A549 (cell line): ENCODE measurements around the gene PPM1H.

Source experiments
- CHD4 ChIP-seq: fragments of 200-600 bp; sonication (generic); IDR thresholded peaks from 2 replicates; pipeline ENCODE4 v1.6.1; 2016; ENCODE audit warnings: antibody characterized with exemption, mild to moderate bottlenecking, borderline replicate concordance
- MYC ChIP-seq: IDR thresholded peaks from 2 replicates; pipeline ENCODE4 v1.6.1; 2012; ENCODE audit warnings: mild to moderate bottlenecking, inconsistent platforms, low read length, improper control_type of control experiment, borderline replicate concordance
- POLR2AphosphoS2 ChIP-seq: conservative IDR thresholded peaks from 2 replicates; pipeline ENCODE4 v1.6.1; 2012; ENCODE audit warnings: low read length, improper control_type of control experiment, inconsistent platforms
- SMC3 ChIP-seq: fragments of >200 bp; sonication (Bioruptor Twin); formaldehyde crosslinking; IDR thresholded peaks from 3 replicates; pipeline ENCODE4 v1.6.1; 2018; ENCODE audit warnings: inconsistent platforms
- ZNF302 ChIP-seq: fragments of 250-450 bp; sonication (Bioruptor Pico); IDR thresholded peaks from 2 replicates; pipeline ENCODE4 v1.9.0; 2021; ENCODE audit warnings: inconsistent platforms, mild to moderate bottlenecking, moderate library complexity
- TF ChIP-seq, protein P1 (sequence below): fragments of >200 bp; sonication (Bioruptor Twin); formaldehyde crosslinking; IDR thresholded peaks from 3 replicates; pipeline ENCODE4 v1.5.1; 2016
- TF ChIP-seq, protein P2 (sequence below): IDR thresholded peaks from 2 replicates; pipeline ENCODE4 v1.6.1; 2012; ENCODE audit warnings: low read depth, borderline replicate concordance

DNA sequence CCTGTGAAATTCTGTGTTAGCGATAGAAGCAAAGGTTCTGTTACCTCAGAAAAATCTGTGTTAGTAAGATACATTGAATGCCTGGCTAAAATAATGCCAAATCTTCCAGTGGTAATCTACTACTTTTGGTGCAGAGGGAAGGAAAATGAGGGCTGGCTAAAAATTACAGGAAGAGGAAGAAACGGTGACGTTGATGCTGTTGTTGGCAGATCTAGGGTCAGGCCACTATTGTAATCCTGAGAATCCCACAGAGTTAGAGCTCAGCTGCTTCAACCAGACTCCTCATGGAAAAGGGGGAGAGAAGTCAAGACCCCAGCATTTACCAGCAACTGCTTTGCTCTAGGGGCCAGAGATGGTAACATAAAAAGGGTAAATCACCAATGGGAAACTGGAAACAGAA is 145.1 kb downstream of the PPM1H start:
- TF ChIP-seq, protein P1, sequence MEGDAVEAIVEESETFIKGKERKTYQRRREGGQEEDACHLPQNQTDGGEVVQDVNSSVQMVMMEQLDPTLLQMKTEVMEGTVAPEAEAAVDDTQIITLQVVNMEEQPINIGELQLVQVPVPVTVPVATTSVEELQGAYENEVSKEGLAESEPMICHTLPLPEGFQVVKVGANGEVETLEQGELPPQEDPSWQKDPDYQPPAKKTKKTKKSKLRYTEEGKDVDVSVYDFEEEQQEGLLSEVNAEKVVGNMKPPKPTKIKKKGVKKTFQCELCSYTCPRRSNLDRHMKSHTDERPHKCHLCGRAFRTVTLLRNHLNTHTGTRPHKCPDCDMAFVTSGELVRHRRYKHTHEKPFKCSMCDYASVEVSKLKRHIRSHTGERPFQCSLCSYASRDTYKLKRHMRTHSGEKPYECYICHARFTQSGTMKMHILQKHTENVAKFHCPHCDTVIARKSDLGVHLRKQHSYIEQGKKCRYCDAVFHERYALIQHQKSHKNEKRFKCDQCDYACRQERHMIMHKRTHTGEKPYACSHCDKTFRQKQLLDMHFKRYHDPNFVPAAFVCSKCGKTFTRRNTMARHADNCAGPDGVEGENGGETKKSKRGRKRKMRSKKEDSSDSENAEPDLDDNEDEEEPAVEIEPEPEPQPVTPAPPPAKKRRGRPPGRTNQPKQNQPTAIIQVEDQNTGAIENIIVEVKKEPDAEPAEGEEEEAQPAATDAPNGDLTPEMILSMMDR = no peak
- TF ChIP-seq, protein P2, sequence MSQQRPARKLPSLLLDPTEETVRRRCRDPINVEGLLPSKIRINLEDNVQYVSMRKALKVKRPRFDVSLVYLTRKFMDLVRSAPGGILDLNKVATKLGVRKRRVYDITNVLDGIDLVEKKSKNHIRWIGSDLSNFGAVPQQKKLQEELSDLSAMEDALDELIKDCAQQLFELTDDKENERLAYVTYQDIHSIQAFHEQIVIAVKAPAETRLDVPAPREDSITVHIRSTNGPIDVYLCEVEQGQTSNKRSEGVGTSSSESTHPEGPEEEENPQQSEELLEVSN = no peak
- TF ChIP-seq SMC3 = no peak
- no peak for TF ChIP-seq POLR2AphosphoS2
- TF ChIP-seq ZNF302 (CRISPR knock-in tag) = no peak
- TF ChIP-seq CHD4 = no peak
- no peak for TF ChIP-seq MYC
